RWPE1 (cell line): Measurements from ENCODE around the gene CCDC194.

Experiments
- CTCF ChIA-PET: fragments of 350-600 bp; sonication (Branson Sonifier 250); formaldehyde crosslinking; extraction: SDS; loops from one replicate; lab custom pipeline; 2021; lab: Yijun Ruan, JAX
- POLR2A ChIA-PET: fragments of 400-600 bp; formaldehyde crosslinking; extraction: SDS; loops from one replicate; lab custom pipeline; 2020; ENCODE audit warnings: antibody characterized with exemption; ENCODE audit not compliant: low non-redundant PET; lab: Yijun Ruan, JAX
- DNase-seq: peaks from one replicate; pipeline ENCODE4 v3.0.0; 2012; ENCODE audit warnings: low spot score
- H3K27ac ChIP-seq: fragments of 450-650 bp; 2 replicates; pipeline ENCODE4 v1.5.1; 2017
- TF ChIP-seq, protein P1 (sequence below): fragments of 450-650 bp; conservative IDR thresholded peaks from 2 replicates; pipeline ENCODE4 v1.5.1; 2017; ENCODE audit warnings: low read depth, mild to moderate bottlenecking

The CCDC194 gene

DNA sequence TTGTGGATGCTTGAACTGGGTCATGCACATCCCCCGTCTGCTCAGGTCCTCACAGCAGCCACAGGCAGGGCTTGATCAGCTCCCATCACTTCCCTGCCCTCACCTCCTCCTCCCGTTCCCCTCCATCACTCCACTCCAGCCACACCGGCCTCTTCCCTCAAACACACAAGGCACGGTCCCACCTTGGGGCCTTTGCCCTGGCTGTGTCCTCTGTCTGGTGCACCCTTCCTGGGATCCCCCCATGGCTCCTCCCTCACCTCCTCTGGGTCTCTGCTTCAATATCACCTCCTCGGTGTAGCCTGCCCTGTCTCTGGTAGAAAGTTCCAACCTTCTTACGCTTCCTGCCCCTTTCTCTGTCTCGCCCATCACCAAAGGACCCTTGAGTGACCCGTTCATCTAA is 40.6 kb downstream of the CCDC194 start:
- POLR2A ChIA-PET: no interaction called here
- TF ChIP-seq, protein P1, sequence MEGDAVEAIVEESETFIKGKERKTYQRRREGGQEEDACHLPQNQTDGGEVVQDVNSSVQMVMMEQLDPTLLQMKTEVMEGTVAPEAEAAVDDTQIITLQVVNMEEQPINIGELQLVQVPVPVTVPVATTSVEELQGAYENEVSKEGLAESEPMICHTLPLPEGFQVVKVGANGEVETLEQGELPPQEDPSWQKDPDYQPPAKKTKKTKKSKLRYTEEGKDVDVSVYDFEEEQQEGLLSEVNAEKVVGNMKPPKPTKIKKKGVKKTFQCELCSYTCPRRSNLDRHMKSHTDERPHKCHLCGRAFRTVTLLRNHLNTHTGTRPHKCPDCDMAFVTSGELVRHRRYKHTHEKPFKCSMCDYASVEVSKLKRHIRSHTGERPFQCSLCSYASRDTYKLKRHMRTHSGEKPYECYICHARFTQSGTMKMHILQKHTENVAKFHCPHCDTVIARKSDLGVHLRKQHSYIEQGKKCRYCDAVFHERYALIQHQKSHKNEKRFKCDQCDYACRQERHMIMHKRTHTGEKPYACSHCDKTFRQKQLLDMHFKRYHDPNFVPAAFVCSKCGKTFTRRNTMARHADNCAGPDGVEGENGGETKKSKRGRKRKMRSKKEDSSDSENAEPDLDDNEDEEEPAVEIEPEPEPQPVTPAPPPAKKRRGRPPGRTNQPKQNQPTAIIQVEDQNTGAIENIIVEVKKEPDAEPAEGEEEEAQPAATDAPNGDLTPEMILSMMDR: no peak
- CTCF ChIA-PET: interaction anchor here (0.6 kb wide), 1 partner anchor 12 kb away, joined by 4 read pairs; no protein-coding TSS in a partner anchor
- no peak for DNase-seq
- no peak overlapping the region for H3K27ac ChIP-seq

DNA sequence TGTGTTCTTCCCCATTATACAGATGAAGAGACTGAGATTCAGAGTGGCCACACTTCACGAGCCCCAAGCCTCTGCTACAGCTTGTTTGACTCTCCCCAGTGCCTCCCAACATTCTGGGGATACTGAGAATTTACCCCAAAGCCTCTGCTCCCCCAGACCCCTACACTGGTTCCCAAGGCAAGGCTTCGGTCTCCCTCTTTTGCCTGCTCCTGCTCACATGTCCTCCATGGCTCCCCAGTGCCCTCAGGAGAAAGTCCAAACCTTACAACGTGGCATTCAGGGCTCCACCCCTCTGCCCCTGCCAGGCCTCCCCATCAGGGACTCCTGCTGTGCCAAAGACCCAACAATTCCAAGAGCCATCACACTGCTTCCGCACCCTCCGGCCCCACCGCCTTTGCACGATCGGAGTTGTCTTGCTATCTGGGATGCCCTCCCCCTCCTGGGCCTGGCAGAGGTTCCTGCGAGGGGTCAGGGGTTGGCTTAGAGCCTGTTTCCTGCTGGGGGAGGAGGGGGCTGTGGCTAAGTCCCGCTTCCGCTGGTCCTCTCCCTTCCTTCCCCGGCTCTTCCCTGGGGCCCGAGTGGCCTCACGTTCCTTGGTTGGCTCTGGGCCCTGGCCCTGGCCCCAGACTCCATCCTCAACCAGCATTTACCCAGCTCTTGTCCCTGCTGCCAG is 41.3 kb downstream of the CCDC194 start:
- ChIA-PET POLR2A (no interaction called here), CTCF (no interaction called here)
- TF ChIP-seq, protein P1: no peak
- H3K27ac ChIP-seq: no peak overlapping the region
- DNase-seq: no peak

DNA sequence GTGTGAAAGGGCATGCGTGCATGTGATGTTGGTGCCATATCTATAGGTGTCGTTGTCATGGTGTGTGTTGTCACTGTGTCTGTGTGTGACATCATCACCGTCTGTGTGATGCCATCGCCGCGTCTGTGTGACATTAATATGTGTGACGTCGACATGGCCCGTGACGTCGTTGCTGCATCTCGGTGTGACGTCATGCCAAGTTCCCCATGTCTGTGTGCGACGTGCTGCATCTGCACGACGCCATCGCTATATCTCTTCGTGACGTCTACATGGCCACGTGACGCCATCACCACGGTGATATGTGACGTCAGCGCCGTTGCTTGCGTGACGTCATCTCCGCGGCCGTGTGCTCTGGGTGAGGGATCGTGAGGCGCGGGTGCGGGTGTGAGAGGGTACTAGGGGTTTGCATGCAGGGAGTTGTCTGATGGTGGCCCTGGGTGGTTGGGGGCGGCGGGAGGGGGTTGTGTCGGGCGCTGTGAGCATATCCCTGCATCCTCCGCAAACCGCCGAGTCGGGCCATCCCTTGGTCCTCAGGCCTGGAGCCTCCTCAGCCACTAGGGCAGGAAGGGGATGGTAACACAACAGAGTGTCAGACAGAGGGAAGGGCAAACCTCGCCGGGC is 42.1 kb downstream of the CCDC194 start:
- CTCF ChIA-PET: no interaction called here
- TF ChIP-seq, protein P1: no peak
- POLR2A ChIA-PET: no interaction called here
- H3K27ac ChIP-seq: no peak overlapping the region
- no peak for DNase-seq

DNA sequence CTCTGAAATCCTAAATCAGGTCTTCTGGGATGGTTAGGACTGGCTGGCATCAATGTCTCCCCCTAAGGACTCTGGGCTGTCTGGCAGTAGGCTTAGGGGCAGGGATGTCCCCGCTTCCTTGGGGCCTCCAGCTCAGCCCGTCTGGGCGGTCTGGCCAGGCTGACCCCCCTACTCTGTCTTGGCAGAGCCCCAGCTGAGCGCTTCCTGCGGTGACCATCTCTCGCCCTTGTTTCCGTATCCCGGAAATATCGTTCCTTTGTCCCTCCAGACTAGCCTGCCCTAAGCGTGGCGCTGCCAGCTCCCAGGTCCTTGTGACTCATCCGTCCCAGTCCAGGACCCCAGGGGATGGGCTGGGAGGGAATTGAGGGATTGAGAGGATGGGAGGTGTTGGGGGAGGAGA is 45.3 kb downstream of the CCDC194 start:
- ChIA-PET CTCF (interaction anchor here (0.7 to 2.4 kb wide), 2 partner anchors 37 to 404 kb away, joined by 4 to 12 read pairs; no protein-coding TSS in a partner anchor), POLR2A (no interaction called here)
- DNase-seq: no peak
- peak overlapping the region; percentile 49 for H3K27ac ChIP-seq
- TF ChIP-seq, protein P1: no peak

DNA sequence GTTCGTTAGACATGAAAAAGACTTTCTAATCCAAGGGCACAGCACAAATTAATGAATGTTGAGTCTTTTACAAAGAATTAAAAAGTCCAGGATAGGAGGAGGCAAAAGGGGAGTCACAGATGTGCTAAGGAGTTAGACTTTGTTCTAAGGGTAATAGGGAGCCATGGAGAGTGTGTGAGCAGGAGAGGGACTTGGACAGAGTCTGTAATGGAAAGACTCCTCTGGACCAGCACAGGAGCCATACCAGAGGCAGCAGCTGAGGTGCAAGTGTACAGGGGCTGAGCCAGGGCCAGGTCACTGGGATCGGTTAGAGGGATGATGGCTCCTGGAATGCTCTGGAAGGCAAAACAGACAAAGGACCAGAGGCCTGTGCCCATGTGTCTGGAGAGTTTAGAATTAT is 46.1 kb downstream of the CCDC194 start:
- H3K27ac ChIP-seq: peak overlapping the region; percentile 37
- DNase-seq: no peak
- ChIA-PET POLR2A (no interaction called here), CTCF (interaction anchor here (0.7 to 2.4 kb wide), 2 partner anchors 38 to 405 kb away, joined by 4 to 12 read pairs; no protein-coding TSS in a partner anchor)
- TF ChIP-seq, protein P1: no peak

DNA sequence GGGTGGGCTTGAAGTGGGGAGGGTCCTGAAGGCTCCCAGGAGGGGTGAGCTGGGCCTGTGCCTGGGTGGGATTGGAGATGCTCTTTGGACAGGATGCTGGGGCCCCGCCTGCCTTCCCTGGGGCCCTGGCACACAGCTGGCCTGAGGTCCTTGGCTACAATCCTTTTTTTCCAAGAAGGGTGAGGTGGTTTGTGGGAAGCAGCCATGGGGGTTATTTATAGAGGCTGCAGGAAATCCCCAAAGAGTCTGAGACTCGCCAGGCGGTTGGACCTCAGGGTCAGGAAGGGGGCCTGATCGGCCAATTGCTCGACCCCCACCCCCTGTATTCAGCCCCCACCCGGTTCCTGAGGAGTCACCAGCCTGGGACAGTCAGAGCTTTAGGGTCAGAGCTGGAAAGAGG is 46.6 kb downstream of the CCDC194 start:
- no peak for DNase-seq
- H3K27ac ChIP-seq: peak overlapping the region; percentile 37
- CTCF ChIA-PET: interaction anchor here (2.4 kb wide), 1 partner anchor 39 kb away, joined by 12 read pairs; no protein-coding TSS in a partner anchor
- TF ChIP-seq, protein P1: no peak
- POLR2A ChIA-PET: no interaction called here
